ENCODE results near the gene MYO1E. TPM values are rescaled to one million over a fixed set of nuclear protein-coding genes. Genes with fewer than 3 reads are reported as not detected.

The MYO1E gene
- total RNA-seq, 2 experiments from 2014 or later: 1.5 to 26.5 TPM

DNA sequence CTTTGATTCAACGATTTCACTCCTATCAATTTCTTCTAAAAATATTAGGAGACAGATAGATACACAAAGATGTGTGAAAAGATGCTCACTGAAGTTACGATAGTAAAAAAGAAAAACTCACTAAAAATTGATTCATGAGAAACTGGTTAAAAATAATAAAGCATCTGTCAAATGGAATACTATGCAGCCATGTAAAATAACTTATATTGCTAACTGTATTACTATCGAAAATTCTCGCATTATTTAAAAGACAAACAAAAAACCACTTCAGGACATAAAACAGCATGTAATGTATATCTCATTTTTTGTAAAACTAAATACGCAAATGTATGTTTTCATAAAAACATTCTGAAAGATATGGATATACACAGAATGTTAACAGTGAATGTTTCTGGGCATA lies 199.5 kb downstream of the MYO1E start:
- intact Hi-C loops (cut with micrococcal nuclease; ENCODE audit: unreplicated experiment): no loop called here
- no peak overlapping the region for H2AFZ ChIP-seq (ENCODE audit: low read length)
- H3K9me3 ChIP-seq (ENCODE audit: low read length): no peaks in the 10 kb centered on the region
- DNase-seq (ENCODE audit: low spot score): no peak
- ChIA-PET CTCF (ENCODE audit: unreplicated experiment) (no interaction called here), POLR2A (interaction anchor here (0.6 to 1.0 kb wide), 2 partner anchors 10 to 165 kb away, joined by 3 to 4 read pairs; no protein-coding TSS in a partner anchor)
- no peak overlapping the region for H3K4me3 ChIP-seq (ENCODE audit: low read depth, low read length, poor library complexity, severe bottlenecking)
- no TSS peak for BruUV-seq (replicated peaks)
- no peaks in the 10 kb centered on the region for H4K20me1 ChIP-seq (ENCODE audit: insufficient read depth, low read length)
- no peak overlapping the region for H3K27ac ChIP-seq (ENCODE audit: low read depth, low read length, poor library complexity, severe bottlenecking)
- H3K79me2 ChIP-seq (ENCODE audit: insufficient read depth, low read depth, low read length): no peaks in the 10 kb centered on the region
- H3K4me1 ChIP-seq (ENCODE audit: insufficient read depth, low read length, poor library complexity, severe bottlenecking): no peaks in the 10 kb centered on the region
- H3K36me3 ChIP-seq (ENCODE audit: insufficient read depth, low read length): no peaks in the 10 kb centered on the region
- TF ChIP-seq, protein P1, sequence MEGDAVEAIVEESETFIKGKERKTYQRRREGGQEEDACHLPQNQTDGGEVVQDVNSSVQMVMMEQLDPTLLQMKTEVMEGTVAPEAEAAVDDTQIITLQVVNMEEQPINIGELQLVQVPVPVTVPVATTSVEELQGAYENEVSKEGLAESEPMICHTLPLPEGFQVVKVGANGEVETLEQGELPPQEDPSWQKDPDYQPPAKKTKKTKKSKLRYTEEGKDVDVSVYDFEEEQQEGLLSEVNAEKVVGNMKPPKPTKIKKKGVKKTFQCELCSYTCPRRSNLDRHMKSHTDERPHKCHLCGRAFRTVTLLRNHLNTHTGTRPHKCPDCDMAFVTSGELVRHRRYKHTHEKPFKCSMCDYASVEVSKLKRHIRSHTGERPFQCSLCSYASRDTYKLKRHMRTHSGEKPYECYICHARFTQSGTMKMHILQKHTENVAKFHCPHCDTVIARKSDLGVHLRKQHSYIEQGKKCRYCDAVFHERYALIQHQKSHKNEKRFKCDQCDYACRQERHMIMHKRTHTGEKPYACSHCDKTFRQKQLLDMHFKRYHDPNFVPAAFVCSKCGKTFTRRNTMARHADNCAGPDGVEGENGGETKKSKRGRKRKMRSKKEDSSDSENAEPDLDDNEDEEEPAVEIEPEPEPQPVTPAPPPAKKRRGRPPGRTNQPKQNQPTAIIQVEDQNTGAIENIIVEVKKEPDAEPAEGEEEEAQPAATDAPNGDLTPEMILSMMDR (conservative IDR thresholded peaks at IDR 0.05; ENCODE audit: low read length): no peak
- H3K9me2 ChIP-seq (ENCODE audit: insufficient read depth, low read length): no peaks in the 10 kb centered on the region
- no peak overlapping the region for H3K4me2 ChIP-seq (ENCODE audit: low read length)

DNA sequence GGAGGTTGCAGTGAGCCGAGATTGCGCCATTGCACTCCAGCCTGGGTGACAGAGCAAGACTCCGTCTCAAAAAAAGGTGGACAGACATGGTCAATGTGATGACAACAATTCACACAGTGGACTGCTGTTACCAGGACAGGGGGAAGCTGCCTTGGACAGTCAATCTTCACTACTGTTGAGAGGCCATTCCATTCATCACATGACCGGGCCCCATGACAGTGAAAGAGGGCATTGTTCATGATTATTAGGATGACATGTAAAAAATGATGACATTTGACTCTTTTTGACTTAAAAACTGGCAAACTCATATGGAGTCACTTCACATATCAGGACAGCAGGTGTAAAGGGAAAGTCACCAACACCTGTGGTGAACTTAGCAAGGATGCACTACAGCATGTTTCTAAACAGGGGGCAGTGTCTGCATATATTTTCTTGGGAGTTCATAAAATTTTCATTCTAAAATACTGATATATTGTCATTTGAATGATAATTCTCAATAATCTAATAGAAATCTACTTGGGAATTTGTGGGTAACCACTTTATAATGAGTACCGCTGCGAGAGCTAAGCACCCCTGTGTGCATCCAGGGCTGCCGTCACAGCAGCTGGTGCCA lies 200.3 kb downstream of the MYO1E start:
- TF ChIP-seq, protein P1 (conservative IDR thresholded peaks at IDR 0.05; ENCODE audit: low read length): peak; percentile 47; the same call in 1 of the 2 replicates
- TF ChIP-seq EZH2phosphoT487 (IDR thresholded peaks at IDR 0.05; ENCODE audit: borderline replicate concordance, low read depth, low read length): no peak
- Histone ChIP-seq H3K9me2 (ENCODE audit: insufficient read depth, low read length) (no peaks in the 10 kb centered on the region), H3K4me2 (ENCODE audit: low read length) (no peak overlapping the region), H4K20me1 (ENCODE audit: insufficient read depth, low read length) (no peaks in the 10 kb centered on the region), H3K36me3 (ENCODE audit: insufficient read depth, low read length) (no peaks in the 10 kb centered on the region), H3K27ac (ENCODE audit: low read depth, low read length, poor library complexity, severe bottlenecking) (no peak overlapping the region), H3K79me2 (ENCODE audit: insufficient read depth, low read depth, low read length) (no peaks in the 10 kb centered on the region), H3K4me1 (ENCODE audit: insufficient read depth, low read length, poor library complexity, severe bottlenecking) (no peaks in the 10 kb centered on the region), H2AFZ (ENCODE audit: low read length) (no peak overlapping the region), H3K4me3 (ENCODE audit: low read depth, low read length, poor library complexity, severe bottlenecking) (no peak overlapping the region), H3K9me3 (ENCODE audit: low read length) (no peaks in the 10 kb centered on the region)
- BruUV-seq (replicated peaks): no TSS peak
- intact Hi-C loops (cut with micrococcal nuclease; ENCODE audit: unreplicated experiment): no loop called here
- ChIA-PET CTCF (ENCODE audit: unreplicated experiment) (no interaction called here), POLR2A (interaction anchor here (0.6 to 0.9 kb wide), 2 partner anchors 31 to 165 kb away, joined by 3 to 4 read pairs; no protein-coding TSS in a partner anchor)
- no peak for DNase-seq (ENCODE audit: low spot score)

DNA sequence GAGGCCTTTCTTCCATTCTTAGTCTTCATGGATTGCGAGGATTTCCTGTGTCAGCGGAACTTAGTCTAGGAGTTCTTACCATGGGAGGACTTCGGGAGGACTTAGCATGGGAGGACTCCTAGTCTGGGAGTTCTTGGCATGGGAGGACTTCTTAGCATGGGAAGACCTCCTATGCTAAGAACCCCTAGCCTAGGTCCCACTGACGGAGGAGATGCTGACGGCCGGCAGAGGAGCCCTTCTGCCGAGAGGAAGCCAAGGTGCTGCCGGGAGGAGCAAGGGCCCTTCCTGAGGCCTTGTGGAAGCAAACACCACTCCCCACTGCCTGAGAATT lies 201.6 kb downstream of the MYO1E start:
- H3K27ac ChIP-seq (ENCODE audit: low read depth, low read length, poor library complexity, severe bottlenecking): no peak overlapping the region
- H4K20me1 ChIP-seq (ENCODE audit: insufficient read depth, low read length): no peaks in the 10 kb centered on the region
- DNase-seq (ENCODE audit: low spot score): no peak
- BruUV-seq (replicated peaks): no TSS peak
- CTCF ChIA-PET (ENCODE audit: unreplicated experiment): no interaction called here
- intact Hi-C loops (cut with micrococcal nuclease; ENCODE audit: unreplicated experiment): no loop called here
- H3K4me3 ChIP-seq (ENCODE audit: low read depth, low read length, poor library complexity, severe bottlenecking): no peak overlapping the region
- no peaks in the 10 kb centered on the region for H3K9me3 ChIP-seq (ENCODE audit: low read length)
- no peak overlapping the region for H3K4me2 ChIP-seq (ENCODE audit: low read length)
- H3K36me3 ChIP-seq (ENCODE audit: insufficient read depth, low read length): no peaks in the 10 kb centered on the region
- no peak overlapping the region for H2AFZ ChIP-seq (ENCODE audit: low read length)
- no peaks in the 10 kb centered on the region for H3K79me2 ChIP-seq (ENCODE audit: insufficient read depth, low read depth, low read length)
- H3K9me2 ChIP-seq (ENCODE audit: insufficient read depth, low read length): no peaks in the 10 kb centered on the region
- POLR2A ChIA-PET: no interaction called here
- no peaks in the 10 kb centered on the region for H3K4me1 ChIP-seq (ENCODE audit: insufficient read depth, low read length, poor library complexity, severe bottlenecking)
- TF ChIP-seq, protein P1 (conservative IDR thresholded peaks at IDR 0.05; ENCODE audit: low read length): no peak
- TF ChIP-seq EZH2phosphoT487 (IDR thresholded peaks at IDR 0.05; ENCODE audit: borderline replicate concordance, low read depth, low read length): no peak

All from OCI-LY7 (cell line).